ENCODE data around the gene R3HDML.
A peak's percentile ranks its signal among the peaks of the same experiment; 100 is the strongest.

Gene R3HDML

GRCh38 chr20:44301285-44301684 lies 35.6 kb upstream of the R3HDML start:
- TF ChIP-seq CTCF (IDR thresholded peaks at IDR 0.05; ENCODE audit: control insufficient read depth, extremely low read depth, insufficient read depth): no peak
- H3K4me3 ChIP-seq (ENCODE audit: low read depth, low read length): no peak overlapping the region
- DNase-seq (ENCODE audit: low read depth): no peak

- H3K4me3 ChIP-seq (ENCODE audit: low read depth, low read length): no peak overlapping the region
- peak; percentile 76 for DNase-seq (ENCODE audit: low read depth)
- TF ChIP-seq CTCF (IDR thresholded peaks at IDR 0.05; ENCODE audit: control insufficient read depth, extremely low read depth, insufficient read depth): no peak
These were observed 34.7 kb upstream of the R3HDML start for GRCh38 chr20:44302026-44302669.

- no peak for DNase-seq (ENCODE audit: low read depth)
- TF ChIP-seq CTCF (IDR thresholded peaks at IDR 0.05; ENCODE audit: control insufficient read depth, extremely low read depth, insufficient read depth): no peak
- H3K4me3 ChIP-seq (ENCODE audit: low read depth, low read length): no peak overlapping the region
These were observed 34.1 kb upstream of the R3HDML start for GRCh38 chr20:44302736-44303135.

- TF ChIP-seq CTCF (IDR thresholded peaks at IDR 0.05; ENCODE audit: control insufficient read depth, extremely low read depth, insufficient read depth): no peak
- H3K4me3 ChIP-seq (ENCODE audit: low read depth, low read length): no peak overlapping the region
- no peak for DNase-seq (ENCODE audit: low read depth)
These were observed 32.5 kb upstream of the R3HDML start for GRCh38 chr20:44304383-44304782.

GRCh38 chr20:44306927-44307326 lies 29.9 kb upstream of the R3HDML start:
- TF ChIP-seq CTCF (IDR thresholded peaks at IDR 0.05; ENCODE audit: control insufficient read depth, extremely low read depth, insufficient read depth): no peak
- no peak overlapping the region for H3K4me3 ChIP-seq (ENCODE audit: low read depth, low read length)
- DNase-seq (ENCODE audit: low read depth): no peak

- no peak for TF ChIP-seq CTCF (IDR thresholded peaks at IDR 0.05; ENCODE audit: control insufficient read depth, extremely low read depth, insufficient read depth)
- H3K4me3 ChIP-seq (ENCODE audit: low read depth, low read length): peak overlapping the region; percentile 95
- no peak for DNase-seq (ENCODE audit: low read depth)
These were observed 26.8 kb upstream of the R3HDML start for GRCh38 chr20:44309763-44310663.
